GM19193 (cell line): ENCODE results near the gene C14orf132.

ENCODE experiments used
- POLR2A ChIP-seq: IDR thresholded peaks from 4 replicates; pipeline ENCODE4 v1.6.1; 2011; ENCODE audit not compliant: insufficient read depth, insufficient read length; ENCODE audit errors: extremely low read depth

Gene C14orf132

DNA sequence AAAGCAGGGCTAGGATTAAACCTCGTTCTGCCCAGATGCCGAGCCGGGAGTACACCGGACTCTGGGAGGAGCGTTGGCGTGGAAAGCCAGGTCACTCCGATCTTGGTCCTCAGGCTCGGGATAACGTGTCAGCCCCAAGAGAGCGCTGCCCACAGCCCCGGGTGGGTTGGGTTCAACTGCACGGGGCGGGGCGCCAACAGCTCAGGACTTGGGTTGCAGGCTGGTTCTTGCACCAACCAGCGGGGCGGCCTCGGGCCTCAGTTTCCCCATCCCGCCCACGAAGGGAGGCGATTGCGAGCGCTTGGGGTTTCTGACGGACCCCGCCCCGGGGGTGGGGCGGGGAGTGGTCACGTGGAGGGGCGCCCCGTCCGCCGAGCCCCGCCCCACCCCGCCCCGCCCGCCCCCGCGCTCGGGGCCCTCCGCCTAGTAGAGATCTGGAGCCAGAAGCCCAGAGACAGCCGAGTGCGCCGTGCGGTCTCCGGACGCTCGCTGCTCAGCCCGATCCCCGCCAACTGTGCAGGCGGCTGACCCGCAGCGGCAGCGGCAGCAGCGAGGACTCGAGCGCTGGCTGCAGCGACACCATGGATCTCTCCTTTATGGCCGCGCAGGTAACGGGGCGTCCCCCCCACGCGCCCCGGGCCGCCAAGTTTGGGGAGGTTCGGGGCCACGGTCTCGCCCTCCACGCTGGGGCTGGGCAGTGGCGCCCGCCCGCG, at the start of gene C14orf132:
Gene C14orf132 (plus strand): TSS at position 443 of the 713 bp plus-strand sequence. CDS start 139 bp downstream, at position 582.
- no peak for TF ChIP-seq POLR2A

DNA sequence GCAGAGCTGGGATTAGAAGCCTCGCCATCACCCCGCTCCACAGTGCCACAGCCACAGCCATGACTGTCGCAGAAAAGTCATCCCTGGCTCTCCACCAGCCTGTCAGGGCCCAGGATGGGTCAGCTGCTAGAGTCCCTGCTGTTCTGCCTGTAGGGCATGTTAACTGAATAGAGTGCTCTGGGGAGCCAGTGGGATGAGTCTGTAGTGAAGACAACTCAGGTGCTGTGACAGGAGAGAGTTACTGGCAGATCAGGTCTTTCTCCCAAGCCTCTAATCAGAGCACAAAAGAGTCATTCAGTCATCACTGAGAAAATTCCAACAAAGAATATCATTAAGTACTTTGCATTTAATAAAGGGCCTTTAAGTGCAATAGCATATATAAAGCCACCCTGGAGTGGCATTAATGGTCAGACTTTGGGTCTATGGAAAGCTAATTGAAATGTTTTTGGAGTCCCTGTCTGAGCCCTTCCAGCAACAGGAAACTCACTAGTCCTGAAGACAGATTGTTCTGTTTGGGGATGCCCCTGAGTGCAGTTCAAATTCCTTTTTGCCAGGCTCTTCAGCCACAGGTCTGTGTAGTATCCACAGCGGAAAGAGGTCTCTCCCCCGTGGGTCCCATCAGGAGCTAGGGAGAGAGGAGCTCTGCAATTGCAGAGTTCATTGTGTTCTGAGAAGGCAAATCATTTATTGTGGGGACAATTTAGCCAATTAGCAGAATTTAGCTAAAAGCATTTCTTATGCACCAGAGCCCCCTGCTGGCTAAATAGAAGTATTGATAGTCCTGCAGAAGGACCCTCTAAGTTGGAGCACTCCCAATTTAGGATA, 45.2 kb upstream of the C14orf132 start:
- TF ChIP-seq POLR2A: no peak

DNA sequence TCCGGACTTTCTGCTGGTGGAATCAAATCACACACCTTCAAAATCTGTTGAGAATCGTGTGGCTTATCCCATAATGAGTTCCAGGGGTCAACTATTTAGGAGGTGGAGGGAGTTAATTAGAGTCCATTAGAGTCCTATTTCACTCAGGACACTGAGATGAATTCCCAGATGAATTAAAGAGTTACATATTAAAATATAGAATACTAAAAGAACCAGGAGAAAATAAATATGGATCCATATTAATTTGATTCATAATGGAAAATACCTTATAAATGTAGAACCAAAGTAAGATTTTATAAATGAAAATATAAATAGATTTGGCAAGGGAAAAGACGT, 44.6 kb upstream of the C14orf132 start:
- TF ChIP-seq POLR2A: no peak

DNA sequence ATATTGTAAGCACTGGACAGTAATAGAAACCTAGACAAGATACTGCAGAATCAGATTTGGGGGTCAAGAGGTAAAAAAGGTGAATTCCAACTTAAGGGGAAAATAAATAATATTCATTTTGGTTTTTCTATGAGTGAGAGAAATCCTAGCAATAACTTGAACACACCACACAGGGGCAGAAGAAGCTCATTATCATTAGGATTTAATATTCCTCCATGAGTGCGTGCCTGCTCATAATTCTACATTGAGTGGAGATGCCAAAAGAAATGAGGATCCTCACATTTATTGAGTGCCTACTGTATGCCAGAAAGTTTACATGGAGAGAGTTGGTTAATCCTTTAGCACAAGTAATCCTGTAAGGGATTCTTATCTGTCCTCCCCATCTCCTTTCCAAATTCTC, 40.5 kb upstream of the C14orf132 start:
- no peak for TF ChIP-seq POLR2A

DNA sequence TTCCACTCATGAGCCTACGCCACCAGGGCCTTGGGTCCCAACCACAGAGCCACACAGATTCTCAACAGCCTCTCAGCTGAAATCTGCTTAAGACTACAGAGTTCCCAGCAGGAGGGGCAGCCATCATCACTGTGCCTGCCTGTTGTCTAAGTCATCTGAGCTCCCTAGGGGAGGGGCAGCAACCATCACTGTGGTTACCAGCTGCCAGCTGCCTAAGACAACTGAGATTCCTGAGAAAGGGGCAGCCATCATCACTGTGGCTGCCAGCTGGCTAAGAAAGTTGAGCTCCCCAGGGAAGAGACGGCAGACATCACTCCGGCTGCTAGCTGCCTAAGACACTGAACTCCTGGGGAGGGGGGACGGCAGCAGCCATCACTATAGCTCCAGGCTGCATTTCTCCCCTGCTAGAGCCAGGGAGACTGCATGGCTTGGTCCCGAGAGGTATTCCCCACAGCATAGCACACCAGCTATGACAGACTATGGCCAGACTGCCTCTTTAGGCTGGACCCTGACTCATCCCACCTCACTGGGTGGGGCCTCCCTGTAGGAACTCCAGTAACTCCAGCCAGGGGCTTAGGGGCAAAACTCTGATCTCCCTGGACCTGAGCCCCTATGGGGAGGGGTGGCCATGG, 37.2 kb upstream of the C14orf132 start:
- no peak for TF ChIP-seq POLR2A

DNA sequence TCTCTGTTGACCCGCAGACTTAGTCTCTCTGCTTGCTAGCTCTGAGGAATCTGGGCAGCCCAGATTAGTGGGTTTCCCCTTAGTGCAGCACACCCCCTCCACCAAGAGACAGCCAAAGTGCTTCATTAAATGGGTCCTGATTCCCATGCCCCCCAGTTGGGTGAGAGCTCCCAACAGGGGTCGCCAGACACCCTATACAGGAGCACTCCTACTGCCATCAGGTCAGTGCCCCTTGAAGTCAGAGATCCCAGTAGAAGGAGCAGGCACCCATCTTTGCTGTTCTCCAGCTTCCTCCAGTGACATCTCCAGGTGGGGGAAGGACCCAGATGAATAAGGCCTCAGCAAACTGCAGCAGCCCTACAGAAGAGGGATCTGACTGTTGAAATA, 36.7 kb upstream of the C14orf132 start:
- TF ChIP-seq POLR2A: no peak

DNA sequence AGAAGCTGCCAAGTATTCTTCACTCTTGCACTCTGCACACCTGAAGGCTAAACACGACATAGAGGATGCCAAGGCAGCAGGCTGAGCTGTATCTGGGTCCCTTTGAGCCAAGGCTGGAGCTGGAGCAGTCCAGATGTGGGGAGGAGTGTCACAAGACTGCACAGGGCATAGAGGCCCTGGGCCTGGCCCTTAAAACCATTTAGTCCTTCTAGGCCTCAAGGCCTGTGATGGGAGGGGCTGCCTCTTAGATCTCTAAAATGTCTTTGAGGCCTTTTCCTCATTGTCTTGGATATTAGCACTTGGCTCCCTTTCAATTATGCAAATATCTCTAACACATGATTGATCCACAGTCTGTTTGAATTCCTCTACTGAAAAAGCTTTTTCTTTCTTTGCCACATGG, 28.0 kb upstream of the C14orf132 start:
- no peak for TF ChIP-seq POLR2A

DNA sequence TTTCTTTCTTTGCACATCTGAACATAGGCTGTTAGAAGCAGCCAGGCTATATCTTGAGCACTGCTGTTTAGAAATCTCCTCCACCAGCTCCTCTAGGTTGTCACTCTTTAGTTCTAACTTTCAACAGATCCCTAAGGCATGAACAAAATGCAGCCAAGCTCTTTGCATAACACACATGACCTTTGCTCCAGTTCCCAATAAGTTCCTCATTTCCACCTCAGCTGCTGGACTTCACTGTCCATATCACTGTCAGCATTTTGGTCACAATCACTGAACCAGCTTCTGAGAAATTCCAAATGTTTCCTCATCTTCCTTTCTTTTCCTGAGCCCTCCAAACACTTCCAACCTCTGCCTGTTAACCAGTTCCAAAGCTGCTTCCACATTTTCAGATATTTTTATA, 27.6 kb upstream of the C14orf132 start:
- no peak for TF ChIP-seq POLR2A

DNA sequence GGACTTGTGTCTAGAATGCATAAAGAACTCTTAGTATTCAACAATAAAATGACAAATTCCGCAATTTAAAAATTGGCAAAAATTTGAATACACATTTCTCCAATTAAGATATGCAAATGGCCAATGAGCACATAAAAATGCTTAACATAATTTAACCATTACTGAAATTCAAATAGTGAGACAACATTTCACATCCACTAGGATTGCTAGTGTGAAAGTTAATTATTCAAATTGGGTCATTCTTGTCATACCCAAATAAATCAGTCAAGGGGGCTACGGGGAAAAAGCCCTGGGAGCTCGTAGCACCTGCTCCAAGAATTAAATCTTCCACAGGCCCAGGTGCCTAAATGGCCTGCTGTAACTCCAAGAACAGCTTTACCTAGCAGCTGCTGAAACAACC, 25.0 kb upstream of the C14orf132 start:
- no peak for TF ChIP-seq POLR2A

DNA sequence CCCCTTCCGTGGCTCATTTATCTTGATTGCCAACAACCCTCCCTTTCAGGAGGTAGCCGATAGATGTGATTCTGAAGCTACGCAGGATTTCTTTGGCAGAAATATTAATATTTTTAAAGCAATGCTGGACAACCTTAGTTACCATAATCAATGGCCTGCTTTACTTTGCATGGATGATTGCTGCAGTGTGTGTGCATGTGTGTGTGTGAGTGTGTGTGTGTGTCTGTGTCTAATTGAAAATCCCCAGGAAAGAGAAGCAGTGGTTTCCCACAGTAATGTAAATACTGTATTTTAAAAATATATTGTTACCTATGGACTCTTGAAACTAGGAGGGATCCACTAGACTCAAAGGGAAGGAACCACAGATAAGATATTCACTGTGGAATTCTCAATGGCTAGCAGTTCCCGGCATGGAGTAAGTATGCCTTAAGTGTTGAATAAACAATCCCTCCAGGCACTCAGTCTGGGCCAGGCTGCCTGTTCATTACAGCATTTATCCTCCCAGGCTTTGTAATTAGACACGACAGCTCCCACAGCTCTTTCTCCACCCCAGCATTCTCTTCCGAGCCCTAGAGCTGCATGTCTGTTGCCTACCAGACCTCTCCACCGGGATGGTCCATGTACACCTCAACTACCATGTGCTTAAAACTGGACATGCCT, 22.5 kb upstream of the C14orf132 start:
- TF ChIP-seq POLR2A: no peak

DNA sequence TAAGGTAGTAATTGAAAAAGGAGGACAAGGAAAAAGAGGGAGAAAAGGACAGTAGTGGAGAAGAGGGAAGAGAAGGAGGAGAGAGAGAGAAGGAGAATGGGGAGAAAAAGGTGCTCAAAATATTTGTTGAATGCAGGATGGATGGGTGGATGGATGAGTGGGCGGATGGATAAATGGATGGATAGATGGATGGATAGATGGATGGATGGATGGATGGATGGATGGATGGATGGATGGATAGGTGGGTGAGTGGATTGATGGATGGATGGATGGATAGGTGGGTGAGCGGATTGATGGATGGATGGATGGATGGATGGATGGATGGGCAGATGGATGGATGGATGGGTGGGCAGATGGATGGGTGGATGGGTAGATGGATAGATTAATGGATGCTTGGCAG, 21.3 kb upstream of the C14orf132 start:
- TF ChIP-seq POLR2A: no peak

DNA sequence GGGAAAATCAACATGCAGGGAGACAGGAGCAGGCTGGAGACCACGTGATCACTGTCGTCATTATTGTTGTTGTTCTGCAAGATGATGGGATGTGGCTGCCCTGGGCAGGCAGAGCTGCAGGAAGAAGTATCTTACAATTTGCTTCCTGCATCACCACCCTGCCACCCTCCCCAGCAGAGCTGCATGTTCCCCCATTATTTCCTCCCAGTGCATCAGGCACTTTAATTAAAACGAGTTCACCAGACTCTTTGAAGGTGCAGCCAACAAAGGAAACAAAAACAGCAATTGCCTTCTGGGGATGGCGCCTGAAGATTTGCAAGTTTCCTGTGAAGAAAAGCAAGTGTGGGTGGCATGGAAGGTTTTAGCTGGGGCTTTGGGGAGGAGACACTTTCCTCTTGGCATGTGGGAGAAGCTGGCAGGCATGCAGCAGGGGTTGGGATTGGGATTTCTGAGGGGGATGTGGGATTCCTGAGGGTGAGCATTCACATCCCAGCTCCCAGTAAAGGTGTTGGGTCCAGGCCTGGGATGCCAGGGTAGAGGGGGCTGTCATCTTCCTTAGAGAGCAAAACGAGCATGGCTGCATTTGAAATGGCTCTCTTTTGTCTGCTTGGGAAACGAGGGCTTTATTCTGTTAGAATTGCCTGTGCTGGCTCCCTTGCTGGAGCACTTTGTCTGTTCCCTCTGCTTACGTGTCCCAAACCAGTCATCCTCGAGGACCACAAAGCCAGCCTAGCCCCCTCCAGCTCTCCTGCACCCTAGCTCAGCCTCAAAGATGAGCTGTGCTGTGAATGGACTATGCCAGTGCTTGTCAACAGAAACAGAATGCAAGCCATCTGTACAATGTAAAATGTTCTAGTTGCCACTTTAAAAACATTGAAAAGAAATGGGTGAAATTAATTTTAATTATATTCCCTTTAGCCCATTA, 11.5 kb upstream of the C14orf132 start:
- TF ChIP-seq POLR2A: no peak

DNA sequence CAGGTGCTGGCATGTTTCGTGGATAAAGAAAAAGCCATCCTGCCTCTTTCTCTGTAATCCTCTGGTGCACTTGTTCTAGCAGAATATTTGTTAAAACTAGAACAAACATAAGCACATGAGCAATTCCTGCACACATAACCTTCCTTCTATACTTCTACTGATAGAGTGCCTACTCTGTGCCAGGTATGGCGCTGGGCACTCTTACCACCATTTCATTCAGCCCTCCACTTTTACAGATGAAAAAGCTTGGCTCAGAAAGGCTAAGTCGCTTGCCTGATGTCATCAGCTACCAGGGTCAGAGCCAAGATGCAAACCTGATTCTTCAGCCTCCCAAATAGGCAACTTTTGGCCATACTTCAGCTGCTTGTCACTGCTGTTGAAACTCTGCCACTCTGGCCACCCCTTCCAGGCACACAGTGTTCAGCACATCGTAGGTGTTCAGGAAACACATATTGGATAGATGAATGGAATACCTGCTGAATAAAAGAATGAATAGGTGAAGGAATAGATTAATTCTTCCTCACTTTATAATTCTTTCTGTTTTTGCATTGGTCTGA, 10.0 kb upstream of the C14orf132 start:
- TF ChIP-seq POLR2A: no peak

DNA sequence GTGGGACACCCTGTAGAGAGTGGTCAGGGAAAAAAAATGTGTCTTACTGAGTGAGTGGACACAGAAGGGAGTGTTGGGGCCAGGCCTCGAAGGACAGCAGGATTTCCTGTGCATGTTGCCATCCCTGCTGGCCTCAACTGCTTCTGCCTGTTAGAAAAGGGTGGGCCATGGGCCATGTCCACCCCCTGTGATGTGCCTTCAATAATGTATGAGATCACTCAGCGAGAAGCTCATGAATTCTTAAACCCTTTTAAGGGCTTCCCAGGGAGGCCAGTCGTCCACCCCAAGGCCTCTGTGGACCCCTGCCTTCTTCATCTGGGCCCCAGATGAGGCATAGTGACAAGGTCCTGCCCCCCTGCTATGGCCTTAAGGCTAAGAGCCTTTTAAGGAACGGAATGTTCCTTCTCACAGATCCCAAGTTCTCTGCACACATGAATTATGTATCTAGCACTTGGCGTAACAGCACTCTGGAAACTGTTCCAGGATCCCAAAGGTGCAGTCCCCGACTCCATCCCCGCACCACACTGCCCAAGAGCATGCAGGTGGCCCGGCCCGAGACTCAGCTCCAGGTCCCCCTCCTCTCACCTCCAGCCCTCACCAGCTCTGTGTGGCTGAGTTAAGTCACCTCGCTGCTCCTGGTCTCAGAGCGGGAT, 8.9 kb upstream of the C14orf132 start:
- no peak for TF ChIP-seq POLR2A

DNA sequence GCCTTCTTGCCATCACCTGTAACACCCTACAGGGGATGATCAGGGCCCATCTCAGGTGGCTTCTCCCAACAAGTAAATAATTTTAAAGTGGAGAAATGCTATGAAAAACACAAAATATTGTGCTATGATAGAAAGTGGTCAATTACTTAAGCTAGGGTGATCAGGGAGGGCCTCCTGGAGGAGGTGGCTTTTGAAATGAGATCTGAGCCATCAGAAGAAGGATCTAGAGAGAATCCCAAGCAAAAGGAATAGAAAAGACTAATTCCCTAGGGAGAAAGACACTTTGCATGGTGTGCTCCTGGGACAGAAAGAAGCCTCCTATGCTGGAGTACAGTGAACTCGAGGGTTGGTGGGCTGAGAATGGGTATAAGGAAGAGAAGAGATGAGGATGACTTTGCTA, 7.5 kb upstream of the C14orf132 start:
- TF ChIP-seq POLR2A: no peak
